Astrocyte of the spinal cord (primary cell): ENCODE results near the gene ARHGEF10L.

Experiments used
- DNase-seq: peaks from one replicate; pipeline ENCODE4 v3.0.0; 2011; ENCODE audit warnings: low read depth, low spot score
- H3K4me3 ChIP-seq: 2 replicates; pipeline ENCODE4 v1.5.1; 2011; ENCODE audit warnings: low read depth, mild to moderate bottlenecking, low read length, moderate library complexity
- in situ Hi-C: cut with HindIII; loops from 2 replicates; pipeline ENCODE4 v1.10.0; 2017; ENCODE audit warnings: low sequenced_read_pairs
- TF ChIP-seq, protein P1 (sequence below): IDR thresholded peaks from 2 replicates; pipeline ENCODE4 v1.5.1; 2012; ENCODE audit warnings: low read depth, mild to moderate bottlenecking, low read length, inconsistent platforms

Gene ARHGEF10L

DNA sequence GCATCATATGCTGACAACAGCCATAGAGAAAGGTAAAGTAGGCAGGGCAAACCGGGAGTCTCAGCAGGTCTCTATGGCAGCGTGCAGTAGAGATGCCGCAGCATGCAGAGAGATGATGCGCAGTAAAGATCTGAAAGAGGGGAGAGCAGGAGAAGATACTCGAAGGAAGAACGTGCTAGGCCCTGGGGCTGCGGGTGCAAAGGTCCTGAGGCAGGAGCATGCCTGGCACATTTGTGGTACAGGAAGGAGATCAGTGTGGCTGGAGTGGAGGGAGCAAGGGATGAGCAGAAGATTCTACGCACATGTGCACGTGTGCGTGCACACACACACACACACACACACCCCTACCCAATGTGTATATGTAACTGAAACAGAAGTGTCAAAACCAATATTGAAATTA lies 45.0 kb downstream of the ARHGEF10L start:
- TF ChIP-seq, protein P1, sequence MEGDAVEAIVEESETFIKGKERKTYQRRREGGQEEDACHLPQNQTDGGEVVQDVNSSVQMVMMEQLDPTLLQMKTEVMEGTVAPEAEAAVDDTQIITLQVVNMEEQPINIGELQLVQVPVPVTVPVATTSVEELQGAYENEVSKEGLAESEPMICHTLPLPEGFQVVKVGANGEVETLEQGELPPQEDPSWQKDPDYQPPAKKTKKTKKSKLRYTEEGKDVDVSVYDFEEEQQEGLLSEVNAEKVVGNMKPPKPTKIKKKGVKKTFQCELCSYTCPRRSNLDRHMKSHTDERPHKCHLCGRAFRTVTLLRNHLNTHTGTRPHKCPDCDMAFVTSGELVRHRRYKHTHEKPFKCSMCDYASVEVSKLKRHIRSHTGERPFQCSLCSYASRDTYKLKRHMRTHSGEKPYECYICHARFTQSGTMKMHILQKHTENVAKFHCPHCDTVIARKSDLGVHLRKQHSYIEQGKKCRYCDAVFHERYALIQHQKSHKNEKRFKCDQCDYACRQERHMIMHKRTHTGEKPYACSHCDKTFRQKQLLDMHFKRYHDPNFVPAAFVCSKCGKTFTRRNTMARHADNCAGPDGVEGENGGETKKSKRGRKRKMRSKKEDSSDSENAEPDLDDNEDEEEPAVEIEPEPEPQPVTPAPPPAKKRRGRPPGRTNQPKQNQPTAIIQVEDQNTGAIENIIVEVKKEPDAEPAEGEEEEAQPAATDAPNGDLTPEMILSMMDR, result no peak
- DNase-seq, result no peak
- H3K4me3 ChIP-seq, result no peak overlapping the region
- in situ Hi-C loops, result no loop called here

DNA sequence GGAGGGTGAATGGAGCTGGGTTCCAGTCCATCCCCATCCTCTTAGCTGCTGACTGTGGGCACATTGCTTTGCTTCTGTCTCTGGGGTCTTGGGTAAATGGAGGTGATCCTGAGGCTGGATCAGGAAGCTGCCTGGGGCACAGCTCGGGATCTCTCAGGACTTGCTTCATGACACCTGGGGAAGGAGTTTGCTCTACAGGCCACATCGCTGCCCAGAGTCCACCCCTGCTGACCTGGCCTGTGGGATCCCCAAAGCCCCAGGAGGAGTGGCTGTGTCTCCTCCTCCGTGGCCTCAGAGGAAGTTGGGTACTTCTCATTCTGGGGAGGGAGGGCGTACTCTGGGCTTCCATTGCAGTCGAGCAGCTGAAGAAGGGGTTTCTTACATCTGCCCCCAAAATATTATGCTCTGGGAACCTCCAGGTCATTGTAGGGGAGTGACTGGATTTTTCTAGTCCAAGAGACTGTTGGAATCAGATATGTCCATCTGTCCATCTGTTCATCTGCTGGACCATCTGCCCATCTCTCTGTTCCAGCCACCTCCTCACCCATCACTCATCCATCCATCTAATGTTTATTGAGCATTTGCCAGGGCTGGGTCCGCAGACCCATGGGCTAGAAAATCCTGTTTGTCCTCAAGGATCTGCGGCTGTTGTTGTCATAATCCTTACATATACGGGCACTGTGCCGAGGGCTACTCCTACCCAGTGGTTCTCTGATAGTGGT lies 45.9 kb downstream of the ARHGEF10L start:
- in situ Hi-C loops, result no loop called here
- no peak overlapping the region for H3K4me3 ChIP-seq
- DNase-seq, result no peak
- TF ChIP-seq, protein P1, result no peak

DNA sequence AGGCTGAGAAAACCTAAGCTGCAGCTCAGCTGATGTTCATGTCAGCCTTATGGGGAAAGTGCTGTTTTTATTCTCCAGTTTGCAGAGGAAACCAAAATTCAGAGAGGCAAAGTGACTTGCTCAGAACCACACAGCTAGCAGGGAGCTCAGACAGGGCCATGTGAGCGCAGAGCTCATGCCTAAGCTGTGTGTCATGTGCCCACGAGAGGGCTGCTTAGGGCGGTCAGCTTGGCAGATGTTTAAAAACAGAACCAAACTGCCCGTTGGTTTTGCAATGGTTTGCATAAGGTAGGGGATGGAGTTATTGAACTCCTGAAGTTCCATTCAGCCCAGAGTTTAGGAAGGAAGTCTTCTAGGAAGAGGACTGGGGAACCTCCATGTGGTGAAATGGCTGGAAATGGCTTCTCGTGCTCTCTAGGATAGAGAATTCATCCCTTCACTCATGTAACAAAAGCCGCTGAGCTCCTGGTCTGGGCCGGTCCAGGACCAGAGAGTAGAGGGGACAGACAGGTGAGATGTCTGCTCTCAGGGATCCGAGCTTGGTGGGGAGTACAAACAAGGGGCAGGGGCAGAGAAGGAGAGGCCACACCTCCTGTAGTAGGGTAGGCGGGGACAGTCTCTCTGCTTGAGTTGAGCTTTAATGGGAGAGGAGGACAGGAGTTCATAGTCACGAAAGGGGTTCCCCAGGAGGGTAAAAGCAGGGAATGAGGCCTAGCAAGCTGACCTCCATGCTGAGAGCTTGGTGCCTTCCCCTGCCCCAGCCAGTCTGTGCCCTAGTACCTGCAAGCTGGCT lies 46.9 kb downstream of the ARHGEF10L start:
- H3K4me3 ChIP-seq, result no peak overlapping the region
- TF ChIP-seq, protein P1, result no peak
- DNase-seq, result peak; percentile 74
- in situ Hi-C loops, result no loop called here

DNA sequence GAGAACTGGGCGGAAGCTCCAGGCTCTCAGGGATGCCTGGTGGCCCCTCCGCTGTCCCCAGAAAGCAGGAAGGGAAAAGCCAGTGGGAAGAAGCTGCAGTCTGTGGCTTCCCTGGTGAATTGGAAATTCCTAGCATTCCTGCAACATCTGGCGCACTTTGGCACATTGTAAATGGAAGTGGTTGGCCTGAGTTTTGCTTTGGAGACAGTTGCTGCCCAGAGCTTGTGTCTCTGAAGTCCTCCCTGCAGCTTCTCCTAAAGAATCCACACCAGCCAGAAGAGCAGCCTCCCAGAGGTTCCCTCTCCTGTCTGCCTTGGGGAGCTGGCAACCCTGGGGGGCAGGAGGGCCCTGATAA lies 48.2 kb downstream of the ARHGEF10L start:
- TF ChIP-seq, protein P1, result no peak
- DNase-seq, result peak; percentile 68
- H3K4me3 ChIP-seq, result no peak overlapping the region
- in situ Hi-C loops, result no loop called here

DNA sequence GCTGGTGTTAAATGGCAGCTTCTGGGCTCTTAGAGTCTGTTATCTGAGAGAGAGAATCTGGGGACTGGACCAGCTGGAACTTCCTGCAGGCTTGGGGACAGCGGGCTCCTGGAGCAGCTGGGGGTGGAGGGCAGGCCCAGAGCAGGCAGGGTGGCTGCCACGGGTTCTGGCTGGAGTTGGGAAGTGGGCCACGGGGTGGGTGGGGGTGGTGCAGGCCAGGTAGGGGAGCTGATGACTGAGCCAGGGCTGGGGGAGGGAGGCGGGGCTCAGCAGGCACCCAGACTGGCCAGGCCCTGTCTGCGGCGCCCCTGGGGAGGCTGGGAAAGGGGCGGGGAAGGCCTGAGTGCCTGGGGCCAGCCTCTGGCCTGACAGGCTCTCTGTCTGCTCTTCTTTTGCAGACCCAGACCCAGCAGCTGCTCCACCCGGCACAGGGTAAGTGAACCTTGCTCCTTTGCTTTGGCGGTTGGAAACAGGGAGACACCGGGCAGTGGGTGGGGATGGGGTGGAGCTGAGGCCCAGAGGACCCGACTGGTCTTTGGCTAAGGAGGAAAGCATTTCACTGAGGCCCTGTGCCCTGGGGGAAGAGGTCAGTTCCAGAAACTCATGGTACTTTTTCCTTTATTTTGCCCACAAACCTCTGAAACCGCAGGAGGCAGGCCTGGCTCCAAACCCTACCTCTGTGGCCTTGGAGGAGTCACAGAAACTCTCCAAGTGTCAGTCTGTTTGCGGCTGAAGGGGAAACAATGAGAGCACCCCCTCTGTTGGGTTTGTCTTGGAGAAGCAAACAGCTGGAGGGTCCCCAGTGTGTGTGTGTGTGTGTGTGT lies 48.8 kb downstream of the ARHGEF10L start:
- TF ChIP-seq, protein P1, result no peak
- peak; percentile 72 for DNase-seq

DNA sequence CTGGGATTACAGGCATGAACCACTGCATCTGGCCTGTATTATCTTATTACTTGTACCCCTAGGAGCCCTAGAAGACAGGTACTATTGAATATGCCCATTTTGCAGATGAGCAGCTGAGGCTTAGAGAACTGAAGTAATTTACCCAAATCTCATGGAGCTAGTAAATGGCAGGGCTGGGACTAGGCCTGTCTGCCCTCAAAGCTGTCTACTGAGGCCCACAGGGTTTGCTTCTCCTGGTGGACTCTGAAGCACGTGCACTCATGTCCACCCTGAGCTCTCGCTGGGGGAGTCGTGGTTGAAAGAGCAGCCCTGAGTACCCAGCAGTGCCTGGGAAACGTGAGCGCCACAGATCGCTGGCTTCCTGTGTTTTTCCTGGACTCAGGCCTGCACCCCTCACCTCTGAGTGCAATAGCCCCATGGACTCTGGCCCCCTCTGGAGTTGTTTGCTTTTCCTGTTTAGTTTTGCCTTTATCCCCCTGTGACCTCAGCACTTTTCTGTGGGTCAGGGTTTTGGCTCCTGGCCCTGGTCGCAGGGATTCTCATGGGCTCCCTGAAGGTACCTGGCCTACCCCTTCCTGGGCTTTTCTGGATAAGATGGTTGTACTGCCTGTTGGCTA lies 52.4 kb downstream of the ARHGEF10L start:
- no peak overlapping the region for H3K4me3 ChIP-seq
- TF ChIP-seq, protein P1, result peak; percentile 1
- DNase-seq, result no peak
- in situ Hi-C loops, result no loop called here

More for the DNA sequence above, 48.8 kb downstream of the ARHGEF10L start:
- in situ Hi-C loops, result no loop called here
- no peak overlapping the region for H3K4me3 ChIP-seq
